Lung (tissue), 12 donors: ENCODE data around the gene CACNB4. TPM values are rescaled to one million over a fixed set of nuclear protein-coding genes. Genes with fewer than 3 reads are reported as not detected.

Experiments
- ATAC-seq: fragments of 200-7000 bp; cut with Tn5 transposase; one replicate; pipeline ENCODE4 v1.9.1; 2020; ENCODE audit warnings: moderate number of reproducible peaks; ENCODE audit not compliant: insufficient read depth, low FRiP score
- DNase-seq, 3 donors: peaks; one replicate each; pipeline ENCODE4 v3.0.0-alpha.2; 2013 to 2017
- H3K27ac ChIP-seq, 2 donors: one replicate each; pipeline ENCODE4 v1.5.1; 2013; ENCODE audit warnings: mild to moderate bottlenecking in 2 of 2, moderate library complexity in 2 of 2, control low read depth in 1 of 2, inconsistent platforms in 1 of 2, low read depth in 1 of 2, low read length in 1 of 2
- H3K27me3 ChIP-seq, 3 donors: one replicate each; pipeline ENCODE4 v1.5.1; 2013; ENCODE audit warnings: low read length in 2 of 3; ENCODE audit not compliant: control insufficient read depth in 3 of 3, insufficient read depth in 3 of 3
- H3K36me3 ChIP-seq, 4 donors: one replicate each; pipeline ENCODE4 v1.5.1; 2013; ENCODE audit warnings: low read length in 4 of 4, mild to moderate bottlenecking in 1 of 4, moderate library complexity in 1 of 4; ENCODE audit not compliant: control insufficient read depth in 4 of 4, insufficient read depth in 4 of 4
- H3K4me1 ChIP-seq, 5 donors: one replicate each; pipeline ENCODE4 v1.5.1; 2013; ENCODE audit warnings: low read length in 5 of 5, mild to moderate bottlenecking in 2 of 5, moderate library complexity in 1 of 5; ENCODE audit not compliant: control insufficient read depth in 5 of 5, insufficient read depth in 5 of 5
- H3K4me3 ChIP-seq: one replicate; pipeline ENCODE4 v1.5.1; 2013; ENCODE audit warnings: mild to moderate bottlenecking, control low read depth, moderate library complexity
- H3K9ac ChIP-seq, 2 donors: one replicate each; pipeline ENCODE4 v1.5.1; 2013; ENCODE audit warnings: low read length in 2 of 2, control low read depth in 1 of 2; ENCODE audit not compliant: insufficient read depth in 1 of 2
- H3K9me3 ChIP-seq, 4 donors: one replicate each; pipeline ENCODE4 v1.5.1; 2013; ENCODE audit warnings: low read length in 3 of 4, mild to moderate bottlenecking in 1 of 4, moderate library complexity in 1 of 4; ENCODE audit not compliant: control insufficient read depth in 4 of 4, insufficient read depth in 3 of 4
- CTCF ChIP-seq: IDR thresholded peaks from 2 replicates; pipeline ENCODE4 v1.5.1; 2012; ENCODE audit warnings: mild to moderate bottlenecking; ENCODE audit errors: control extremely low read depth, extremely low read depth
- WGBS, 2 donors: extraction: QIAGEN DNeasy Blood & Tissue Kit; methylation state at CpG; one replicate each; pipeline ENCODE4 v1.1.7; 2013; 5-methylcytosine and 5-hydroxymethylcytosine counted together
- polyA plus RNA-seq, 2 donors: library from polyadenylated mRNA; stranded (reverse); fragments of 200-250 nt; gene quantifications; one replicate each; pipeline ENCODE4 v1.2.1, GENCODE V29; 2013
- total RNA-seq, 2 donors: library from RNA; depleted of rRNA in 1 of 2; stranded (reverse); fragments of >200 nt in 1 of 2; gene quantifications; one replicate each; pipeline ENCODE4 v1.2.1, GENCODE V29; 2014 to 2021
- donor health status: control.
- donor health status: control.
- donor health status: Bipolar disorder and iron deficiency.
- donor health status: healthy.
- donor health status: DM: yes; HTN: yes; CAD: no.

CACNB4 gene
- total and polyA plus RNA-seq, 4 donors: 0.57 to 10.9 (median 5.5) TPM

GRCh38 chr2:152097801-152098495, 896 bp downstream of the CACNB4 start:
- Histone ChIP-seq H3K9ac (no peak overlapping the region), H3K36me3 (no peaks in the 10 kb centered on the region), H3K27ac (peak overlapping the region in 1 of 2 donors; percentile 80), H3K4me3 (peak overlapping the region; percentile 66), H3K4me1 (peaks cover 0 to 19% (median 0%) of the 10 kb centered on the region in 5 donors), H3K9me3 (no peaks in the 10 kb centered on the region), H3K27me3 (peaks cover 0 to 36% (median 26%) of the 10 kb centered on the region in 3 donors)
- 1% methylated on average over 52 of the region's 52 CpGs for WGBS, 2 donors
- no peak for TF ChIP-seq CTCF
- ATAC-seq: peak; percentile 23
- DNase-seq: peak; percentile 32 to 55 (median 45)

GRCh38 chr2:152097290-152097800, 1.5 kb downstream of the CACNB4 start:
- no peak for TF ChIP-seq CTCF
- Histone ChIP-seq H3K27me3 (peaks cover 0 to 36% (median 26%) of the 10 kb centered on the region in 3 donors), H3K27ac (peak overlapping the region in 1 of 2 donors; percentile 80), H3K9me3 (no peaks in the 10 kb centered on the region), H3K4me3 (no peak overlapping the region), H3K4me1 (peaks cover 0 to 19% (median 0%) of the 10 kb centered on the region in 5 donors), H3K36me3 (no peaks in the 10 kb centered on the region), H3K9ac (no peak overlapping the region)
- WGBS, 2 donors: 11 to 27% methylated on average over 13 of the region's 13 CpGs
- DNase-seq (peak in 2 of 3 donors; percentile 18 to 49), ATAC-seq (peak; percentile 28)

GRCh38 chr2:152095146-152095545, 3.7 kb downstream of the CACNB4 start:
- Histone ChIP-seq H3K4me3 (no peak overlapping the region), H3K9ac (no peak overlapping the region), H3K9me3 (no peaks in the 10 kb centered on the region), H3K27ac (no peak overlapping the region), H3K27me3 (peaks cover 0 to 25% (median 13%) of the 10 kb centered on the region in 3 donors), H3K36me3 (no peaks in the 10 kb centered on the region), H3K4me1 (peaks cover 0 to 19% (median 0%) of the 10 kb centered on the region in 5 donors)
- no peak for ATAC-seq
- DNase-seq: no peak
- 84 to 91% methylated on average over 1 of the region's 1 CpG for WGBS, 2 donors
- TF ChIP-seq CTCF: no peak
